Tibial nerve (tissue), 4 donors: Measurements from ENCODE around the gene TTN.

Source experiments
- CTCF ChIP-seq, 5 experiments: fragments of 200-600 bp in 3 of 5; fragments of 450-650 bp in 2 of 5; sonication (generic) in 3 of 5; IDR thresholded peaks; one replicate each; pipeline ENCODE4 v1.5.1; 2016 to 2019; ENCODE audit warnings: antibody characterized with exemption in 5 of 5, mild to moderate bottlenecking in 3 of 5, moderate library complexity in 2 of 5
- EP300 ChIP-seq, 2 donors: sonication (generic); formaldehyde crosslinking; IDR thresholded peaks; one replicate each; pipeline ENCODE4 v1.6.1; 2017; ENCODE audit warnings: antibody characterized with exemption in 2 of 2, mild to moderate bottlenecking in 1 of 2

DNA sequence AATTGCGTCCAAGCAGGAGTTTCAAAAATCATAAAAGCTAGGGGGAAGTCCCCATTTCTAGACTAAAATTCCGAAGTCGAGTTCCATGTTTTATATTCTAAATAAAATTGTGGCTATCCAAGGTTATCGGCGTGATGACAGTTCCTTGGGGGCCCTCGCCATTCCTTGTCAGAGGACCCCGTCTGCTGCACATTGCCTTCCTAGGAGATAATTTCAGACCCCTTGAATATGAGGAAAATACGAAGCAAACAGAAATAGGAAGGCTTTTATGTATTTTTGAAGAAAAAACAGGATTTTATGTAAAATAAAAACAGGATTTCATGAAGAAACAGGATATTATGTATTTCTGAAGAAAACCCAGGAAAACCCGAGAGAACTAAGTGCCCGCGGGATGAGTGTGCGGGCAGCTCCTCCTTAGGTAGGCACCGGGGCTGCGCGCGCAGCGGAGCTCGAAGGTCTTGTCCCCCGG is 327.4 kb downstream of the TTN start:
- TF ChIP-seq CTCF (IDR thresholded peaks at IDR 0.05), result no peak
- TF ChIP-seq EP300 (IDR thresholded peaks at IDR 0.05), result peak in 1 of 2 donors; percentile 67
